Activated naive CD4-positive, alpha-beta T cell treated with anti-CD3 and anti-CD28 coated beads, Interleukin-2, amount 50 U/mL, for 72 hours (primary cell): ENCODE measurements around the gene SNX22. TPM values are rescaled to one million over a fixed set of nuclear protein-coding genes. Genes with fewer than 3 reads are reported as not detected.
A peak's percentile ranks its signal among the peaks of the same experiment; 100 is the strongest.

Experiments
- ATAC-seq, 2 donors: fragments of 150-1000 bp; cut with Tn5 transposase; 2 replicates each; pipeline ENCODE4 v1.10.0; 2021; ENCODE audit warnings: mild to moderate bottlenecking in 2 of 2, moderate library complexity in 2 of 2
- DNase-seq, 2 donors: peaks; one replicate each; pipeline ENCODE4 v3.0.0; 2021 to 2022; ENCODE audit warnings: low spot score in 2 of 2
- H3K27ac Mint-ChIP-seq, 2 donors: one replicate each; pipeline ENCODE4 v1.8.0; 2022; ENCODE audit warnings: mild to moderate bottlenecking in 2 of 2, mixed read lengths in 2 of 2
- H3K36me3 Mint-ChIP-seq, 2 donors: one replicate each; pipeline ENCODE4 v1.8.0; 2022; ENCODE audit warnings: mixed read lengths in 2 of 2
- H3K9me3 Mint-ChIP-seq, 2 donors: one replicate each; pipeline ENCODE4 v1.8.0; 2022; ENCODE audit warnings: mixed read lengths in 2 of 2
- total RNA-seq, 2 donors: library from RNA; stranded (reverse); gene quantifications; one replicate each; pipeline ENCODE4 v1.2.3, GENCODE V29; 2022

The SNX22 gene
- total RNA-seq, 2 donors from 2014 or later: 0.16 to 1.7 TPM

DNA sequence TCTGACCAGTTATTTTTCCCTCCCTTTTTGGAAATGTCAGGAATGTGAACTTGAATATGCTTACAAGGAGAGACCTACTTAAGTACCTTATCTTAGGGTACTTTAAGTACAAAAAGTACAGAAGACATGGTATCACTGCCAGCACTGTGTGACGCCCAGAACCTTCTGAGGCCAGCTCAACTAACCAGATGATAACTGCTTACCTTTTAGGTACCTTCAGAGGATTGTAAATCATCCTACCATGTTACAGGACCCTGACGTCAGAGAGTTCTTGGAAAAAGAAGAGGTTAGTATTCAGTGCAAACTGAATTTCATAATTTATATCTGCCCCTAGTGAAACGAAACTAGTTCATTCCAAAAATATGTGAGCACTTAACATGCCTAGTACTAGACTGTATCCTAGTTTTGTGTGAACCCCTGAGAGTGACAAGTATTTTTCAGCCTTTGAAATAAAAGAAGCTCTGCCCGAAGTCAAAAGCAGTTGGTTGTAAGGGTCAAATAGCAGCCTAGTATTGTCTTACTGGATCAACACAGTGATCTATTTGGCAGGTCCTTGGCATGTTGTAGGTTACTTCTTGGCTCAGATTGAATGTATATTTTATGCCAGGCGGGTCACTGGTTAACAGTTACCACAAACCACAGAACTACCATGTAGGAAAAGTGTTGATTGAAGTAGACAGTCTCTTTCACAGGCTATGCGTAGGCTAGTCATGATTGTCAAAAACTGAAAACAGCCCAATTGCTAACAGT lies 23.8 kb upstream of the SNX22 start:
- no peak overlapping the region for H3K27ac Mint-ChIP-seq
- H3K9me3 Mint-ChIP-seq: no peaks in the 10 kb centered on the region
- DNase-seq (no peak), ATAC-seq (no peak)
- H3K36me3 Mint-ChIP-seq: peaks cover 15 to 25% of the 10 kb centered on the region in 2 donors

DNA sequence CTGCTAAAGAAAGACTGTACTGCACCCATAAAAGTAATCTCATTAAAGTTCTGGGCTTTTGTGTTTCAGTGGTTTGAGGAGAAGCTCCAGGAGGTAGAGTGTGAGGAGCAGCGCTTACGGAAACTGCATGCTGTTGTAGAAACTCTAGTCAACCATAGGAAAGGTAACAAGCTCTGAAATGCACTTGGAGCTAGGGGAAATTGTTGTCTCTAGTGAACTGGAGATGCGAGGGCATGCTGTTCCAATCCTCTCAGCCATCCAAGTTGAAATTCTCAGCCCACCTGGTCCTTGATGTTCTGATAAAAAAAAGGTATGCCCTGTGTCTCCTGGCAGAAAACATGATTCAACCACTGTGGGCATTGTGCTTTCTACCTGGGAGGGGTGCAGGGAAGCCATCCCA lies 21.4 kb upstream of the SNX22 start:
- no peak for ATAC-seq
- no peak for DNase-seq
- Mint-ChIP-seq H3K36me3 (peaks cover 15 to 25% of the 10 kb centered on the region in 2 donors), H3K27ac (no peak overlapping the region), H3K9me3 (no peaks in the 10 kb centered on the region)

- DNase-seq: no peak
- Mint-ChIP-seq H3K27ac (peak overlapping the region; percentile 37 to 41), H3K9me3 (no peaks in the 10 kb centered on the region), H3K36me3 (peaks cover 9 to 22% of the 10 kb centered on the region in 2 donors)
- no peak for ATAC-seq
These were observed 20.0 kb upstream of the SNX22 start for GRCh38 chr15:64131547-64131946.

DNA sequence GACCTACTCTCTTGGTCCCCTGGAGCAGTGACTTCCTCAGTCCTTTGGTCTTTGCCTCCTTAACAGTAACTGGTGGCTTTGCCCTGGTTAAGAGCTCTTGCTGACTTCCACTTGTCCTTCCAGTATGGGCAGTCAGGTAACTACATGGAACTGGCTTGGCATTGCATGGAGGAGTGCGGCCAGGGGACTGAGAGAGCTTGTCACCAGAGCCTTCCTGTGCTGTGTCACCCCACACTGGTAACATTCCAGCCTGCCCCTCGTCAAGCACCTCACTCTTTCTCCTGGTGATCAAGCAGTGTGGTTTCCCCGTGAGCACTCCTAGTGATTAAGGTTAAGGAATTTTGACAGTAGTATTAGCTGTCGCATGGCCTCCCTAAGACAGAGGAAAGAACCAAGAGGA lies 19.3 kb upstream of the SNX22 start:
- no peaks in the 10 kb centered on the region for H3K9me3 Mint-ChIP-seq
- H3K27ac Mint-ChIP-seq: peak overlapping the region; percentile 37 to 41
- H3K36me3 Mint-ChIP-seq: peaks cover 9 to 29% of the 10 kb centered on the region in 2 donors

DNA sequence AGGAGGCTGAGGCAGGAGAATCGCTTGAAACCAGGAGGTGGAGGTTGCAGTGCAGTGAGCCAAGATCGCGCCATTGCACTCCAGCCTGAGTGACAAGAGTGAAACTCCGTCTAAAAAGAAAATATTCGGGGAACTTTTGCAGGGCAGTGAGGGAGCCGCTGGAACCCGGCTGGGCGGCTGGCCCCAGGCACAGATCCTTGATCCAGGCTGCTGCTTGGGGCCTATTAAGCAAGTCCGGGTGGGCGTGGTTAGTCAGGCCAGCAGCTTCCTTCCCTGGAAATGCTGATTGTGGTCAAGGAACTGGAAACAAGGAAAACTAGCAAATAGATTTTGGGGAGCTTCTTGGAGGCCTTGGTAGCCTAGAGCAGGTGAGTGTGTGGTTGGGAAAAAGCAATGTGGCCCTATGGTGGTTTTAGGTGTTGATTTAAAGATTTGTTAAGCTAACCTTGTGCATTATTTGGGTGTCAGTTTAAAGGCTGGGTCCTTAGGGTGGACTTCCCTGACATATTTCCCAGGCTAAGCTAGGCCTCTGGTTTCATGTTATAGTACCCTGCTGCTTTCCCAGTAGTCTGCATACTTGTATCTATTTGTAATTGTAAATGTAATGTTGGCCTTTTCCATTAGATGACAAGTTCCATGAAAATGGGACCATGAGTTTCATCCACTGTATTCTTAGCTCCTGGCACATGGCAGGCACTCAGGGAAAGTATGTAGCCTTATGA lies 17.7 kb upstream of the SNX22 start:
- Mint-ChIP-seq H3K36me3 (peaks cover 0 to 23% of the 10 kb centered on the region in 2 donors), H3K27ac (peak overlapping the region in 1 of 2 donors; percentile 65), H3K9me3 (no peaks in the 10 kb centered on the region)
- ATAC-seq (no peak), DNase-seq (no peak)

More for the DNA sequence above, 19.3 kb upstream of the SNX22 start:
- no peak for DNase-seq
- ATAC-seq: no peak

GRCh38 chr15:64134345-64134829 lies 17.1 kb upstream of the SNX22 start:
- no peak overlapping the region for H3K27ac Mint-ChIP-seq
- peaks cover 0 to 23% of the 10 kb centered on the region in 2 donors for H3K36me3 Mint-ChIP-seq
- DNase-seq: no peak
- H3K9me3 Mint-ChIP-seq: no peaks in the 10 kb centered on the region
- ATAC-seq: no peak

- DNase-seq: no peak
- Mint-ChIP-seq H3K27ac (peak overlapping the region; percentile 41 to 68), H3K9me3 (no peaks in the 10 kb centered on the region), H3K36me3 (peaks cover 0 to 21% of the 10 kb centered on the region in 2 donors)
- ATAC-seq: no peak
These were observed 15.2 kb upstream of the SNX22 start for GRCh38 chr15:64136347-64136746.

DNA sequence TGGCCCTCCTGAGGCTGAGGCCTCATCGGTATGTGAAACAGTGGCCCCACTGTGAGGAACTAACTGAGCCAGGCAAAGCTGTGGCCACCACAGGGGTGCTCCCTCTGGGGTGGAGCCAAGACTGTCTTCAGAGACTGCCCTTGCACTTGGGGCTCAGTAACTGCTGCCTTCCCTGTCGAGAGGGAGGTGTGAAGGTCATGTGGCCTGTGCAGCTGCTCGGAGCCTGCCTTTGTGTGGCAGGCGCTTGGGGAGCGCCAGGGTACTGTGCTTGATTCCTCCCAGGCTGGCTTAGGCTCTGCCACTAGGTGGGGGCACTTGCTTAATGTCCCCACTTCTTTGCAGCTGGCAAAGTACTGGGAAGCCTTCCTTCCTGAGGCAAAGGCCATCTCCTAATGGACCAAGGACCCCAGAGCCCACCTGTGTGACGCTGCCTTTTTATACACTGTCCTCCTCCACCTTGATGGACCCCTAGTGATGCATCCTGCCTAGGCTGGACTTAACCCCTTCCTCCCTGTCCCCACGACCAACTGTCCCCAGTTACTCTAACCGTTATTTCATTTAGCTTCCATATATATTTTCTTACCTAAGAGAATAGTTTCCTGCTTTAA lies 14.2 kb upstream of the SNX22 start:
- Mint-ChIP-seq H3K27ac (peak overlapping the region; percentile 41 to 68), H3K9me3 (no peaks in the 10 kb centered on the region), H3K36me3 (peaks cover 0 to 11% of the 10 kb centered on the region in 2 donors)
- ATAC-seq: no peak
- no peak for DNase-seq

GRCh38 chr15:64138331-64138941 lies 13.1 kb upstream of the SNX22 start:
- Mint-ChIP-seq H3K9me3 (no peaks in the 10 kb centered on the region), H3K36me3 (peaks cover 0 to 9% of the 10 kb centered on the region in 2 donors), H3K27ac (peak overlapping the region in 1 of 2 donors; percentile 9)
- DNase-seq (no peak), ATAC-seq (no peak)

GRCh38 chr15:64141798-64142512 lies 9.6 kb upstream of the SNX22 start:
- peaks cover 0 to 3% of the 10 kb centered on the region in 2 donors for H3K36me3 Mint-ChIP-seq
- ATAC-seq (no peak), DNase-seq (no peak)
- no peaks in the 10 kb centered on the region for H3K9me3 Mint-ChIP-seq
- H3K27ac Mint-ChIP-seq: peak overlapping the region; percentile 31 to 75

- Mint-ChIP-seq H3K36me3 (no peaks in the 10 kb centered on the region), H3K9me3 (no peaks in the 10 kb centered on the region), H3K27ac (peak overlapping the region in 1 of 2 donors; percentile 13)
- ATAC-seq: no peak
- no peak for DNase-seq
These were observed 8.3 kb upstream of the SNX22 start for GRCh38 chr15:64143276-64143675.

DNA sequence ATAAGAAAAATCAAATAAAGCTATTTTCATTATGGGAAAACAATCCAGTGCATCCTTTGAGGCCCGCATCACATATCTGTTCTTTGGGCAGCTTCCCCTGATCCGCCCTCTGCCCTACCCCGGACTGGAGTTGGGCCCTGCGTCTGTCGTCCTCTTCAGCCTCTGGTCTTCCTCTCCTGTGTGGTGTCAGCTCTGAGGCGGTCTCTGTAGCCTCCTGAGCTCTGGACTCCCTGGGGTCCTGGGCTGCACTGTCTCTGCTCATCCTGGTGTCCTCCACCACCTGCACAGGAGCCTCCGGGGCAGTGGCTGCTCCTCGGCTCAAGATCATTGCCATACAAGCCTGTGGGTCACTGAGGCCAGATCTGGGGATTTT lies 7.4 kb upstream of the SNX22 start:
- ATAC-seq: no peak
- Mint-ChIP-seq H3K27ac (no peak overlapping the region), H3K36me3 (no peaks in the 10 kb centered on the region), H3K9me3 (no peaks in the 10 kb centered on the region)
- DNase-seq: no peak

DNA sequence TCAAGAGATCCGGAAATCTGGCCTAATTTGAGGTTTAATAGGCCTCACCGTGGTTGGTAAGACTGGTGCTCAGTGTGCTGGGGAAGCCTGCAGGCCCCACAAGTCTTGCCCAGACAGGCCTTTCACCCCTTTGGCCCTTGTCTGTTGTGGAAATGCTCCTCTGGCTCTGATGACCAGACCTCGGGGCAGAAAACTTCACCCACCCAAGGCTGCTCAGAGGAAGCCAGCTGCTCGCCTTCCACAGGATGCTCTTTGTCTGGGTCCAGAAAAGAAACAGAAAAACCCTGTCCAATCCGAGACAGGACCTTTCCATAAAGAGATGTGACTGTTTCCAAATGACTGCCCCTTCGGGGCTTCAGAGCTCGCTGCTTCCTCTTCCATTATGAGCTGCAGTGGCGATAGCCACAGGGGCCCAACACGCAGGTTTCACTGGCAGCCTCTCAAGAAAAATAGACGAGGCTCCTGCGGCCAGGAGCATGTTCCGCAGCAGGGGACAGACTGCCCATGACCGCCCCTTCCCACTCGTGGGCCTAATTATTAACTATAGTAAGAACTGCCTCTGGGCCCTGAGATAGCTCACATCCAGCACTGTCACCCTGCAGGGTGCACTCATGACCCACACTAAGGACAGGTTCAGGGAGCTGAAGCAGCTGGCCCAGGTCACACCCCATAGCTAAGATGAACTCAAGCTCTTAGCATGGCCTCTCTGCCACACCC lies 6.8 kb upstream of the SNX22 start:
- DNase-seq (no peak), ATAC-seq (no peak)
- no peaks in the 10 kb centered on the region for H3K9me3 Mint-ChIP-seq
- H3K27ac Mint-ChIP-seq: peak overlapping the region in 1 of 2 donors; percentile 58
- no peaks in the 10 kb centered on the region for H3K36me3 Mint-ChIP-seq

- H3K9me3 Mint-ChIP-seq: no peaks in the 10 kb centered on the region
- no peak overlapping the region for H3K27ac Mint-ChIP-seq
- no peak for ATAC-seq
- H3K36me3 Mint-ChIP-seq: no peaks in the 10 kb centered on the region
- no peak for DNase-seq
These were observed 5.5 kb upstream of the SNX22 start for GRCh38 chr15:64146041-64146440.

GRCh38 chr15:64146520-64146884 lies 5.0 kb upstream of the SNX22 start:
- Mint-ChIP-seq H3K9me3 (no peaks in the 10 kb centered on the region), H3K27ac (no peak overlapping the region), H3K36me3 (no peaks in the 10 kb centered on the region)
- DNase-seq (no peak), ATAC-seq (no peak)
